Measurements from ENCODE around the gene PIGN. TPM values are rescaled to one million over a fixed set of nuclear protein-coding genes. Genes with fewer than 3 reads are reported as not detected.
A peak's percentile ranks its signal among the peaks of the same experiment; 100 is the strongest.

The PIGN gene
- polyA plus RNA-seq, 3 donors from 2014 or later, result 12.0 to 16.4 (median 13.8) TPM

DNA sequence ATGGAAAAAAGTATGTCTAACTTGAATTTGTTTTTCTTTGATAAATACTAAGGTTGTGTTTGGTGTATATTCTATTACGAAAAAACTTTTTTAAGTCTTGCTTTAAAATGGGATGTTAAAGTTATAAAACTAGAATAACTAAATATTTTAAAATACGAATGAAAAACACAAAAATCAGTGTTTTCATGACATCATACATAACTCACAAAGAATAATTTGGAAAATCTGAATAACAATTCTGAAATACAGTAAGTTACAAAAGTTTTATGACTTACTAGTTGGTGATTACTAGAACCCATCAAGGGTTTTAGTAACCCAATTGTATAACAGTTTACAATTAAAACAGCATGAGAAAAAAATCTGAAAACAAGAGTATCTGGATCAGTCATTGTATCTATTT lies 61.2 kb downstream of the PIGN start:
- H3K4me3 Mint-ChIP-seq, result no peak overlapping the region
- H3K27ac Mint-ChIP-seq, result no peak overlapping the region
- no peaks in the 10 kb centered on the region for H3K4me1 Mint-ChIP-seq
- no peaks in the 10 kb centered on the region for H3K27me3 Mint-ChIP-seq (ENCODE audit: low read depth in 3 of 3)
- DNase-seq, result no peak
- no peaks in the 10 kb centered on the region for H3K9me3 Mint-ChIP-seq
- H3K36me3 Mint-ChIP-seq, result peaks cover 0 to 3% (median 0%) of the 10 kb centered on the region in 3 donors

DNA sequence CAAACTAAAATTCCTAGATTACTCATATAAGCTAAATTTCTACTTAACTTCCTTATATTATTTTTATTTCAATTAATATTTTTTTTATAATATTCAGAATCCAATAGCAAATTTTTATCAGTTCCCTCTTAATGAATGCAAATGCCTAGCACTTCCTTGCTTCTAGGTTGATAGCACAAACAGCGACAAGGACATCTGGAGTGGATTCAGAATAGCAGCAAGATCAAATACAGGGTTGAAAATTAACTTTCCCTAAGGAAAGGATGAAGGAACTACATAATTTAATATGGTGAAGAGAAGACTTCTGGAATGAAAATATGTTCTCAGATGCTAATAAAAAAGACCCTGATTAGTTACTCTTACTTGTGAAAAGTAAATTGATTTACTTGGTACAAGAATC lies 64.5 kb downstream of the PIGN start:
- H3K4me1 Mint-ChIP-seq, result no peaks in the 10 kb centered on the region

DNA sequence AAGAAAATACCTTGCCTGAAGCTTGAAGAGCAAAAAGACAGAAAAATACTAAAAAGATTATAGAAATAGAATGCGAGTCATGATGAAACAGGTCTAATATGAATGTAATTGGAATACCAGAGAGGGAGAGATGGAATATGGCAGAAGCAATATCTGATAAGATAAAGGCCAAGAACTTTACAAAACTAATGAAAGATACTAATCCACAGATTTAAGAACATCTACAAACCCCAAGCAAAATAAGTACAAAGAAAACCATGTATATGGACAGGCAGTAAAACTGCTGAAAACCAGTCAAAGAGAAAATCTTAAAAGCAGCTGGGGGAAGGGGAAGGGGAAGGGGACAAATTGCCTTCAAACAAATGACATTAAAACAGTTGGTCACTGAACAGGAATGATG lies 67.0 kb downstream of the PIGN start:
- Mint-ChIP-seq H3K4me3 (no peak overlapping the region), H3K36me3 (peaks cover 4 to 15% (median 11%) of the 10 kb centered on the region in 3 donors)

More for the DNA sequence above, 64.5 kb downstream of the PIGN start:
- Mint-ChIP-seq H3K9me3 (no peaks in the 10 kb centered on the region), H3K27ac (no peak overlapping the region), H3K27me3 (ENCODE audit: low read depth in 3 of 3) (no peaks in the 10 kb centered on the region), H3K36me3 (peaks cover 4 to 15% (median 11%) of the 10 kb centered on the region in 3 donors), H3K4me3 (no peak overlapping the region)
- DNase-seq, result no peak

DNA sequence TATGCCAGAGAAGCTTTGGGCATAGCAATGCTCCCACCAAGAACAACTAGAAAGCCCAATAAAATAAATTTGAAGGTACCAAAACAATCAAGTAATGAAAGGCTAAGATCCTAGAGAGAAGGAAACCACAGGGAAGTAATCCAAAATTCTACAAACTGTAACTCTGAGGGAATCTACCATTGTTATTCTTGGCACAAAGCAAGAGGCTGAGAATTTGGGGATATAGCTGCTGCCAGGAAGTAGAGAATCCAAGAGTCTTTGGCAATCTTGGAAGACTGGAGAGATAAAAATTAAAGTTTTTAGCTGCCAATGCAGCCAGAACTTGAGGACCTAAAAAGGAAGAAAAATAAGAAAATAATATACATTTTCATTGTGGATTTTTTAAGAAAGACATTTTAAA lies 68.5 kb downstream of the PIGN start:
- Mint-ChIP-seq H3K9me3 (no peaks in the 10 kb centered on the region), H3K4me1 (no peaks in the 10 kb centered on the region), H3K36me3 (peaks cover 9 to 17% (median 11%) of the 10 kb centered on the region in 3 donors), H3K27me3 (ENCODE audit: low read depth in 3 of 3) (peaks cover 0 to 1% (median 0%) of the 10 kb centered on the region in 3 donors), H3K27ac (no peak overlapping the region), H3K4me3 (no peak overlapping the region)
- DNase-seq, result no peak

More for the DNA sequence above, 67.0 kb downstream of the PIGN start:
- no peaks in the 10 kb centered on the region for H3K27me3 Mint-ChIP-seq (ENCODE audit: low read depth in 3 of 3)
- no peak overlapping the region for H3K27ac Mint-ChIP-seq
- no peak for DNase-seq
- no peaks in the 10 kb centered on the region for H3K4me1 Mint-ChIP-seq
- no peaks in the 10 kb centered on the region for H3K9me3 Mint-ChIP-seq

DNA sequence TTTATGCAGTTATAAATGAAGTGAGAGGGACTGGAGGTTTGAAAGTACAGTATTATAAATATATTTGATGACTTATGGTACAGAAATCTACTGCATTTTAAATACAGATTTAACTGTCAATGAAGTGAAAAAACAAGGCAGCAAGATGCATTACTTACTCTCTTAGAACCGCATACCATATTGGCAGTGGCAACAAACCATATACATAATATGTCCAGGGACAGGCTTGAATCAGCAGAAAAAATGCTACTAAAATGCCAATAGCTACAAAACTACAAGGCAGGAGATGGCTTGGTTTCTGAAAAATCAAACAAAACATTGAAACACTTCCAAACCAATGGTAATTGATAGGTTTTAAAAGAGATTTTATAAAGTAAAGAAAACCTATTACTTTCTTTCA lies 77.2 kb downstream of the PIGN start:
- Mint-ChIP-seq H3K4me3 (no peak overlapping the region), H3K9me3 (no peaks in the 10 kb centered on the region), H3K4me1 (no peaks in the 10 kb centered on the region), H3K27ac (no peak overlapping the region), H3K27me3 (ENCODE audit: low read depth in 3 of 3) (peaks cover 0 to 1% (median 0%) of the 10 kb centered on the region in 3 donors), H3K36me3 (peaks cover 13 to 30% (median 17%) of the 10 kb centered on the region in 3 donors)
- DNase-seq, result no peak

DNA sequence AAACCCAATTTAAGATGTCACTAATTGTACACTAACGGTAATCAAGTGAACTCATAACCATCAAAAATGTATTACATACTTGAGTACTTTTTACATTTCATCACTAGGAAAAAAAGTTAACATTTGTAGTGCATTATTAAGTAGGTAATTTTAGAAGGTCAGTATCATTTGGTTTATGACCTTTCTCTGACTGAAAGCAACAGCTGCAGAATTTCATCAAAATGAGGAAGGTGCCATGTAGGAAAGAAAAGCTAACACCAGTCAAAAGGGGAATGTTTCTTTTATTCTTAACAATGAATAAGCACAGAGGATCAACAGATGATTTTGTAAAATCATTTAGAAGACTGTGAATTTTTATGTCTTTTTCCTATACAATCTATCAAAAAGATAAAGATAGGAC lies 79.0 kb downstream of the PIGN start:
- Mint-ChIP-seq H3K9me3 (no peaks in the 10 kb centered on the region), H3K36me3 (peaks cover 8 to 30% (median 19%) of the 10 kb centered on the region in 3 donors), H3K27ac (peak overlapping the region in 1 of 6 donors; percentile 30), H3K4me3 (no peak overlapping the region), H3K27me3 (ENCODE audit: low read depth in 3 of 3) (no peaks in the 10 kb centered on the region), H3K4me1 (no peaks in the 10 kb centered on the region)
- DNase-seq, result no peak

DNA sequence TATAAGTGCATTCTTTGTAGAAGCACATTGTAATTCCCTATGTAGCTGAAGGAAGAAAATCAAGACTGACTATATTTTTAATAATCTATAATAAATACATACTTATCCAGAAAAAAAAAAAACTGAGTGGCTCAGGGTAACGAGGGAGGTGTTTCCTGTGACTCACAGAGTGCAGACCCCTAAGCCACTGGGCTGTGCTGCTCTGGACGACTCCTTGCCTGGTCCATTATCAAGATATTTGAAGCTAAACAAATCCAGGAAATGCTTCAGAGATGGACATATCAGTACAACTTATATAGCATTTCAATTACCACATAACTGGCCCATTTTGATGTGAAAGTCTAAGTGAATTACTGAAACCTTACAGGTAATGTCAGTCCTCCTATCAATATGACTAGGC lies 80.6 kb downstream of the PIGN start:
- H3K27me3 Mint-ChIP-seq (ENCODE audit: low read depth in 3 of 3), result no peaks in the 10 kb centered on the region
- DNase-seq, result no peak
- H3K9me3 Mint-ChIP-seq, result no peaks in the 10 kb centered on the region
- no peaks in the 10 kb centered on the region for H3K4me1 Mint-ChIP-seq
- H3K4me3 Mint-ChIP-seq, result no peak overlapping the region
- H3K36me3 Mint-ChIP-seq, result peaks cover 8 to 40% (median 22%) of the 10 kb centered on the region in 3 donors
- no peak overlapping the region for H3K27ac Mint-ChIP-seq

DNA sequence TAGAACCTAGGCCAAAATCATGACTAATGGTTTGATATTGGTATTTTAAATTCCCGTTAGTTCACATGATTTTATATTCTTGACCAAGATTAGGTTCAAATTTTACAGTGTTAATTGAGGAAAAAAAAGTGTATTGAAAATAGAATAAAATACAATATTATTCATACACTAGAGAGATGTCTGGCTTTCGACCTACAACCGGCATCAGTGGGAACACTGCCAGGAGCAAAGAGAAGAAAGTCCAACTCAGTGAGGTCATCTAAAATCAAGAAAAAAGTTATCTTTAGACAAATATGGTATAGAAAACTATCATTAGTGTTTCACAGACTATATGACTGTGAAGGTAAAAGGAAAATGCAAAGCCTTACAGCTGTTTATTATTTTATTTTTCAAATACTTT lies 81.5 kb downstream of the PIGN start:
- Mint-ChIP-seq H3K4me3 (no peak overlapping the region), H3K9me3 (no peaks in the 10 kb centered on the region), H3K36me3 (peaks cover 12 to 40% (median 29%) of the 10 kb centered on the region in 3 donors), H3K4me1 (no peaks in the 10 kb centered on the region), H3K27me3 (ENCODE audit: low read depth in 3 of 3) (no peaks in the 10 kb centered on the region), H3K27ac (no peak overlapping the region)
- no peak for DNase-seq

DNA sequence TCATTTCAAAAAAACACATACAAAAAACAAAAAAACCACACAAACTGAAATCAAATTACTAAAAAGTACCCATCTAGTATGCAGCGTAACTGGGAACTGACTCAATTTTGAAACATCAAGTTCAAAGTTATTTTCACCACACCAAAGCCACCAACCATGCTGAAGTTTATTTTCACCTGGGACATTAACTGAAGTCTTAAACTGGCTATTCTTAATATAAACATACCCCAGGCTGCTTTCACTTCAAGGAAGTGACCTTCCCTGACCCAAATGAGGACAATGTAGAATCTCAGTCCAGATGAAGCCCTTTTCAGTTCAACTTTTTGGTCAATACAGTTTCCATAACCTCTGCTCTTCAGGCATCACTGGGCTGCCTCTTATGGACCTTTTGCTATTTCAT lies 84.6 kb downstream of the PIGN start:
- Mint-ChIP-seq H3K9me3 (no peaks in the 10 kb centered on the region), H3K4me3 (no peak overlapping the region), H3K4me1 (no peaks in the 10 kb centered on the region), H3K27me3 (ENCODE audit: low read depth in 3 of 3) (no peaks in the 10 kb centered on the region), H3K36me3 (peaks cover 31 to 59% (median 58%) of the 10 kb centered on the region in 3 donors), H3K27ac (no peak overlapping the region)
- DNase-seq, result no peak

DNA sequence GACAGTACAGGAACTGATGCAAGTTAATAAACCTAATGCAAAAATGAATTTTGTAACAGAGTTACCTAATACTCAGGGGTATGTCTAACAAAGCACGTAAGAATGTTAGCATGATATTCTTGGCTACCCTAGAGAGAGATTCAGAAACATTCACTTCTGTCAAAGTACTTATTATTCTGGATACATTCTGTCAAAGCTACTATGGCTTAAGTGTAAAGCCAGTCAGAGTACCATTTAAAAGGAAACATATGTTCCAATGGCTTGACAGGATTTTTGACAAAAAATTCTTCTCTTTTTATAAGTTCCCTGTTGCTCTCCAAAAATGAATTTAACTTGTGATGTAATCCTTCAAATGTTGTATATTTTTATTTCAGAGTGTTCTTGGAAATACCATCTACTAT lies 85.5 kb downstream of the PIGN start:
- no peak for DNase-seq
- Mint-ChIP-seq H3K4me1 (no peaks in the 10 kb centered on the region), H3K27ac (no peak overlapping the region), H3K4me3 (no peak overlapping the region), H3K9me3 (no peaks in the 10 kb centered on the region), H3K27me3 (ENCODE audit: low read depth in 3 of 3) (no peaks in the 10 kb centered on the region), H3K36me3 (peaks cover 32 to 53% (median 52%) of the 10 kb centered on the region in 3 donors)

DNA sequence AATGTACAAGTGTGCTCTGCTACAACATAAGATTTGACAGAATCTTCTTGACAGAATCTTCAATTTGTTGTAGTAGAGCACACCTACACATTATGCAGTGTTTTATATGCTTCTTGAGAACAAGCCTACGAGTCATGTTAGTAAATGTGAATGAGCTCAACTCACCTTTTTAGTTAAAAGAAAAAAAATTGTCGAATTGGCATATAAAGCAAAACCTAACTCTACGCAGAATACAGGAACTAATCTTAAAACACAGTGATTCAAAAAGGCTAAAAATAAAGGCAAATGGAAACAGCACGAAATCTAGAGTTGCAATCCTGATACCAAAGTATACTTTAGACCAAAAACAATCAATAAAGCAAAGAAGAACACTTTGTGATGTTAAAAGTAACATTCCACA lies 87.9 kb downstream of the PIGN start:
- Mint-ChIP-seq H3K9me3 (no peaks in the 10 kb centered on the region), H3K36me3 (peaks cover 31 to 58% (median 55%) of the 10 kb centered on the region in 3 donors), H3K4me1 (no peaks in the 10 kb centered on the region), H3K4me3 (no peak overlapping the region), H3K27me3 (ENCODE audit: low read depth in 3 of 3) (no peaks in the 10 kb centered on the region), H3K27ac (no peak overlapping the region)
- DNase-seq, result no peak

DNA sequence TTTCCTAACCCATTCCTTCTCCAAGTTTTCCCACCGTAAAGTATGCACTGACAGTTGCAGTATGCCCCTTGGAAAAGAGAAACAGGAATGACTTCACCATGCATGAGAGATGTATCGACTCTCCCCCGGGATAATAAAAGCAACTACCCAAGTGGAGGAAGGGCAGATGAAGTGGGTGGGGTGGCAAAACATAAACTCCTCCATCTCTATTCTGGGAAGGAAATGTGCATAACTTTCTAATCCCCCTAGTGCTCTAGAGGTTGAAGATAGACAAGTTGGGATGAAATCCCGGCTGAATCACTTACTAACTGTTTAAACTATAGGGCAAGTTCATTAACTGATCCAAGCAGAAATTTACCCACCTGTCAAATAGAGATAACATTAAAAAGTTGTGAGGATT lies 89.2 kb downstream of the PIGN start:
- H3K36me3 Mint-ChIP-seq, result peaks cover 31 to 56% (median 55%) of the 10 kb centered on the region in 3 donors
- H3K4me1 Mint-ChIP-seq, result no peaks in the 10 kb centered on the region
- no peak overlapping the region for H3K27ac Mint-ChIP-seq
- H3K27me3 Mint-ChIP-seq (ENCODE audit: low read depth in 3 of 3), result no peaks in the 10 kb centered on the region
- no peak for DNase-seq
- H3K9me3 Mint-ChIP-seq, result no peaks in the 10 kb centered on the region
- no peak overlapping the region for H3K4me3 Mint-ChIP-seq

DNA sequence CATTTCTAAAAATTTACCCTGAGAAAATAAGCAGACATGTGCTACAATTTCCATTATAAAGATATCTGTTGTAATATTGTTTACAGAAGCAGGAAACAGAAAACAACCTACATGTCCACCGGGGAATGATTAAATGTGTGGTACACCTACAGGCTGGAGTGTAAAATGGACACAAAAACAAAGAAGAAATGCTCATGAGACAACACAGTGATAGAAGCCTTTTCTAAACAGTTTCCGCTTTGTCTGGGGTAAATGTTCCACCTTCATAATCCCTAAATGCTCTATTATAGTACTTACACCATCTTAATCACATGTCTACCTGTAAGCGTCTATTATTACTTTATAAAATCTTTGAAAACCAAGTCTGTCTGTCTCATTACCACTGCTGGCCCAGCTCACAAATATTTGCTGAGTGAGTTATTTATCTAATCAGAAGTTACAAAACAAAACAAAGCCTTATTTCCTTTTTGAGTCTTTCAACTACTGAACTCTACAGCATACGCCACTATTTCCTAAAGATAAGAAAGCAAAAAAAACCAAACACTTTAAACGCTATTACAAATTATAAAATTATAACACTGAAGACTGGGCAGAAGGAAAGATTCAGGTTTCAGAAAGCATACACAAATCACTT lies 95.3 kb downstream of the PIGN start:
- no peaks in the 10 kb centered on the region for H3K9me3 Mint-ChIP-seq
- H3K36me3 Mint-ChIP-seq, result peaks cover 21 to 29% (median 27%) of the 10 kb centered on the region in 3 donors
- H3K27me3 Mint-ChIP-seq (ENCODE audit: low read depth in 3 of 3), result no peaks in the 10 kb centered on the region
- H3K4me1 Mint-ChIP-seq, result no peaks in the 10 kb centered on the region
- DNase-seq, result no peak
- no peak overlapping the region for H3K4me3 Mint-ChIP-seq
- no peak overlapping the region for H3K27ac Mint-ChIP-seq

DNA sequence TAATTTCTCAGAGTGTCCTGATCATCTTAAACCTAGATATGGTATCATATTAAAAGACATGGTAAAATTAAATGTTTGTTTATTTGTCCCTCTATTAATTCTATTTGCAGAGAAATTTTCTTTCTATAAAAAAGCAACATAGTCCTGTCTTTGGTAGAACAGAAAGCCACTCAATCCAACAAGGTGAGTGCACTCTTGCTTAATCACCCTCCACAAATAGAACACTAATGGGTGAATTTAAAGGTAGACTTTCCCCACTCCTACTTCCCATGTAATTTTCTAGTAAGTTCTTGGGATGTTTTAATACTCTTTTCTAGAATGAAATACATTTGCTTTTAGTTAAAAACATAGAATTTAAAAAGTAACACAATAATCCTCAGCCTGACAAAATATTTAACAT lies 97.7 kb downstream of the PIGN start:
- Mint-ChIP-seq H3K36me3 (peaks cover 18 to 34% (median 29%) of the 10 kb centered on the region in 3 donors), H3K27me3 (ENCODE audit: low read depth in 3 of 3) (no peaks in the 10 kb centered on the region), H3K4me3 (no peak overlapping the region), H3K4me1 (no peaks in the 10 kb centered on the region), H3K27ac (peak overlapping the region in 1 of 6 donors; percentile 36), H3K9me3 (no peaks in the 10 kb centered on the region)
- no peak for DNase-seq

DNA sequence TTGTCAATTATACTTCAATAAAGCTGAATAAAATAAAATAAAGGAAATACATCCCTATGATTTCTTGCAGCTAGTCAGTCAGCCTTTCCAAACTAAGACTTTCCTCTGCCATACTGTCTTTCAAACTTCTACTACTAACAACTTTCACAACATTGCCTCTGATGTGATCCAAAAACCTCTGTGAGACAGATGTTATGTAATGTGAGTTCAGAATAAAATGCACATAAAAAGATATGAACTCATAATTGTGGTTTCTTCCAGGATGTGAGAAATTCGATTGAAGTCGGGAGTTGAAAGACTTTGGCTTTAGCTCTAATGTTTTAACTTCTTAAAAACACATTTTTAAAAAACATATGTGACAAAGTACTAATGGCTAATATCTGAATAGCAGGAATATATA lies 98.7 kb downstream of the PIGN start:
- Mint-ChIP-seq H3K27ac (no peak overlapping the region), H3K27me3 (ENCODE audit: low read depth in 3 of 3) (no peaks in the 10 kb centered on the region), H3K9me3 (no peaks in the 10 kb centered on the region), H3K36me3 (peaks cover 19 to 31% (median 30%) of the 10 kb centered on the region in 3 donors), H3K4me3 (no peak overlapping the region), H3K4me1 (no peaks in the 10 kb centered on the region)
- DNase-seq, result no peak

Measured in immature natural killer cell (primary cell).